Measurements from ENCODE around the gene HHATL.
"Not testable (repeated sequence)": the region's sequence is repeated elsewhere in the genome, so short reads cannot be mapped to it uniquely, and the experiment has no call there.

The HHATL gene

DNA sequence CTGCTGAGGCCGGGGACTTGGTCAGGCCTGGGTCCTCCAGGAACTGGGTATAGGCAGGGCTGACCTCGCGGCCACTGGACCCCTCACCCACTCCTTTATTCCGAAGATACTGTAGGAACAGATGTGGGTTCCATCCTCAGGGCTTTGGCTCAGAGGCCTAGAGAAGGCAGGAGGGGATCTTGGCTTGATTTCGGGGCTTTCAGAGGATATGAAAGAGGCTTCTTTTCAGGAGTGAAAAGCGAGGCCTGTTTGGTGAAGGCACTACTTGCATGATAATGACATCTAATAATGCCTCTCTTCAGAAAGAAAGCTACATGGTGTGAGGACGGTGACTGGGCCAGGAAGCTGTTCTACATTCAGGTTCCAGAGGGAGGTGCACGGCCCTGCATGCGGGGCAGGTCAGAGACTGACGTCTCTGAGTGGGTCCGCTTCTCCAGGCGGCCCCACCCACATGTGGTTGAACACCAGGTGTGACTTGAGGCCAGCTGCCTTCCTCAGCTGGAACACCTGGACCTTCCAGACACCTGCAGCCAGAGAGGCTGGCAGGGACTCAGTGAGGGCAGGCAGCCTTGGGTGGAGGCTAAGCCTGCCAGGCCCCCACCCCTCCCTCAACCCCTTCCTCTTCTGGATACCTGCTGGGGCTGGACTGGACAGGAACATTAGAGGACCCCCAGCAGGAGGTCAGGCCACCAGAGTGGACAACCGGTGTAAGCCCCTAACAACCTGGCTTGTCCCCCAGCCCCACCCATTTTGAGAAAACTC, 31.1 kb upstream of the HHATL start:
- no peak for DNase-seq

DNA sequence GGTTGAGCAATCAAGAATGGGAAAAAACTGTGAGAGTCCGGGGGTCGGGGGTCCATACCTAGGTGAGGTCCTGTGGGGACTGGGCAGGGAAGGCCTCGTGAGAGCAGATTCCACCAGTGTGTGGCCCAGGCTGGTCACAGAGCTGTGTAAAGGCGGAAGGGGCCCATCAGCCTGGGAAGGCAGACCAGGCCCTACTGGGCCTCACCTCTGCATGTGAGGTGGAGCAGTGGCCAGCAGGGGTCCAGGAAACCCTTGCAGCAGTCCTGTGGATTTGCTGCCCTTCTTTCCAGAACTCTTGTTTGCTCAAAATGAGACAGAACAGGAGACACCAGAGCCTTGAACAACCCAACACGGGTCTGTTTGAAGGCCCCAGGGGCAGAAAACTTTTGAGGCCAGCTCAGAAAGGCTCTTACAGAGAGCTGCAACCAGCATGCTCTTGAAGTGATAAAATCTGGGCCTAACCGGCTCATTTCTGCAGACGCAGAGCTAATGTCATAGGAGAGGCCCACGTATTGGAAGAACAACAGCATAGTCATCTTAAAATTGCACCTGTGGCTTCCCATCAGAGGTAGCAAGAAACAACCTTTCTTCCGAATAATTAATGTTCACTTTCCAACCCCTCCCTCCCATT, 30.3 kb upstream of the HHATL start:
- DNase-seq = no peak

DNA sequence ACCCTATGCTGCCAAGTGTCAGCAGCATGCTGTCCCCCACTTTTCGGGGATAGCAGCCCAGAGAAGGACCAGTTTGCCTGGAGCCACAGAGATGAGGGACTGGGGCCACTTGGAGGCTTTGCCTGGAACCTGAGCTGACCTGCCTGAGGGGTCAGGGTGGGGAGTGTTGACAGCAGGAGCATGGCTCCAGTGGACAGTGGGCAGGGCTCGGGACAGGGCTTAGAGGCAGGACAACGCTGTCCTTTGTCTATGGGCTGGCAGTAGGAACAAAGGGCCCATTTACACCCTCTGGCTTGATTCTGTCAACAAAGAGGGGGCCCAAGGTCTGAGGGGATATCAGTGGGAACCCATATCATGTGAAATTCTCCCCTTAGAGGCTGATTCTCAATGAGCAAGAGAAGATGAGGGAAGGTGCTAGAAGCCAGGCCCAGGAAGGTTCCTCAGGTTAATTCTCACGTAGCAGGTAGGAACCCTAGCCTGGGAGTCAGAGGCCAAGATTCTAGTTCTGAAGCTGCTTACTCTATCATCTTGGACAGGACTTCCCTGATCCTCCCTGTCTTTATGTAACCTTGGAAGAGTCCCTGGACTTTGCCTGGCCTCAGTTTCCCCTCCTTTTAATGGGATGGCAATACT, 29.7 kb upstream of the HHATL start:
- no peak for DNase-seq

DNA sequence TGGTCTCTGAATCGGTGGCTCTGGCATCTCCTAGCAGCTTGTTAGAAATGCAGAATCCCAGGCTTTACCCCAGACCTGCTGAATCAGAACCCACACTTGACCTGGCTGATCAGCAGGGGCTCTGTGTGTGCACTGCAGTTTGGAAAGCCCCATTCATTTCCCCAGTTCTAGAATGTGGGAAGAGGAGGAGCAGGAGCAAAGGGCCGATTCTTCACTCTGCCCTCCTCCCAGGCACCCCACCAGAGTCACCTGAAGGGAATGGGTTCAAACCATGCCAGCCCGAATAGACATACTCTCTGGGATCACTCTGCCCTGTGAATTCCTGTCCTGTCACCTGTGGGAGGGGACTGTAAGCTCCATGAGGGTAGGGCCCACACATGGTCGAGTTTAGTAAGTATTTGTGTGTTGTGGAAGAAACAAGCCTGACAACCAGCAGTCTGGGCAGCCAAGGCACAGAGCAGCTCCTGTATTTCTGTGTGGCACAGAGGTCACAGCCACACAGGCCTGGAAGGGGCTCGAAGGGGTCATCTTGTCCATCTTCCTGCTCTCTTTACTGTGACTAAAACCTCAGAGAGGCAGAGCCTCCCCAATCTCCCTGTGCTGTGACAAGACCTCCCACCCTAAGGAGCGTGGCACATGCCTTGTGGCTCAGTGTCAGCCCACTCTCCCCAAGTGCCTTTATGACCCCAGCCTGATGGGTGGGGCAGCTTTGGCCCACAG, 29.0 kb upstream of the HHATL start:
- DNase-seq = no peak

DNA sequence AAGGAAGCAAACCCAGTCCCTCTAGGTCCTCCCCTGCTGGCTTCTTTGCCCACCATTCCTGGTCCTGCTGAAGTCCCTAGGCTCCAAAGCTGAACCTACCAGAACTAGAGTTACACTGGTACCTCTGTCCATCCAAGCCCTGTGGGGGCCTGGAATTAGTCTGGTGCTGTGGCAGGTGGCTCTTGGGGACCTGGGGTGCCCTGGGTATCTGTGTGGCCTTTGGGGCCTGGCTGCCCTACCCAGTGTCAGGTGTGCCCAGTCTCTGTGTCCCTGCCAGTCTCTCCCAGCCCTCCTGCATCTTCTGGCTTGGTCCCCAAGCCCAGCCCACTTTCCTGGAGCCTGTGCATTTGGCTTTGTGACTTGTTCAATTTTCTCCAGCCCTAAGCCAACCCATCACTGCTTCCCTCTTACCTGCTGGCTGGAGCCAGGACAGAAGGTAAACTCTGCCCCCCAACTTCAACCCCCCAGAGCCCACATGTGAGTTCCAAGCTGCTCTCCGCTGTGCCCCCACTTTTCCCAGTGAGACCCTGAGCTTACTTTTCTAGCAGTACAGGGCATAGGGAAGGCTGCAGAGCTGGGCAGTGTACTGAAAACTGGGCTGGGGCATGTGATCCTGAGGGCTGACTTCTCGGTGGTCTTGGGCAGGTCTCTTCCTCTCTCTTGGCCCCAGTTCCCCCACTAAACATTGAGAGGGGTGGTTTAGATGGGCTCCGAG, 28.3 kb upstream of the HHATL start:
- no peak for DNase-seq

DNA sequence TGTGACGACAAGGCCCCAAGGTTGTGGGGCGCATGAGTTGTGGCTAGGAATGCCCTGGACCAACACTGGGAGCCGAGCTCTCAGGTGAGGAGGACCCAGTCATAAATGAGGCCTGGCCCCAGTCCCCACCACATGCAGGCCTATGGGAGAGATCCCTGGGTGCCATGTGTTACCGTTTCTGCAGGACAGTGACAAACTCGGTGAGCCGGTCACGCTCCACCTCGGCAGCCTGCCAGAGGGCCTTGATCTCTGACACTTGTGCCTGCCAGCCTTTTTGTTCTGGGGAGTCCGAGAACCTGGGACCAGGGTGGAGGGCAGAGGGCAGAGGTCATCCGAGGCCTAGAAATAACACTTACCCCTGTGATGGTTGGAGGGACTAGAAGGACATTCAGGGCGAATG, 27.7 kb upstream of the HHATL start:
- DNase-seq = no peak

DNA sequence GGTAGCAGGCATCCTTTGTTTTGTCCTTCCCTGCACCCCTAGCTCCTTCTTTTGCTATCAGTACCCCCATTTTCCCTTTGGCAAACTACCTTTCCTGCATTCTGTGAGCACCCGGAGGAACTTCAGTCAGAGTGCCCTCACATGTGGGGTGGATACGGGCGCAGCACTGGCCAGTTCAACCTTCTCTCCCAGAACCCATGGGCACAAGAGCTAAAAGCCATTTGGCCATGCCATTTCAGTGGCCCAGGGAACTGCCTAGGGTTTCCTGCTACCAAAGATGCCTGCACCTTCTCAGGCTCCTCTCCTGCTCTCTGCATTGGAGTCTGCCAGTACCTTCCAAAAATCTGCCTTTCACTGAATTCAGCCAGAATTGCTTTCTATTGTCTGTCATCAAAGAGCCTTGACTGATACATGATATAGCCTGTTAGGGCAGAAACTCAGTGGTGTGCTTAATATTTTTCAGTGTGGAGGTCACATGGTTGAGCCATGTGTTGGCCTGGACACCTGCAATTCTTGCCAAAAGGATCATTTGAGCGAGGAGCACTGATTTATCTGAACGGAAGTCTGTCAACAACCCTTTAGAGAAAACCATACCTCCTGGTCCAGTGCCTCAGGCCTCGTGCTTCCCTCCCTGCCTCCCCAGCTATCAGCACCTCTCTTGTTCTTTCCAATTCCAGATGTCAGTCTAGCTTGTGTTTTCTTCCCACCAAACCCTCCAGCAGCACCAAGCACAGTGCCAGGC, 27.0 kb upstream of the HHATL start:
- no peak for DNase-seq

DNA sequence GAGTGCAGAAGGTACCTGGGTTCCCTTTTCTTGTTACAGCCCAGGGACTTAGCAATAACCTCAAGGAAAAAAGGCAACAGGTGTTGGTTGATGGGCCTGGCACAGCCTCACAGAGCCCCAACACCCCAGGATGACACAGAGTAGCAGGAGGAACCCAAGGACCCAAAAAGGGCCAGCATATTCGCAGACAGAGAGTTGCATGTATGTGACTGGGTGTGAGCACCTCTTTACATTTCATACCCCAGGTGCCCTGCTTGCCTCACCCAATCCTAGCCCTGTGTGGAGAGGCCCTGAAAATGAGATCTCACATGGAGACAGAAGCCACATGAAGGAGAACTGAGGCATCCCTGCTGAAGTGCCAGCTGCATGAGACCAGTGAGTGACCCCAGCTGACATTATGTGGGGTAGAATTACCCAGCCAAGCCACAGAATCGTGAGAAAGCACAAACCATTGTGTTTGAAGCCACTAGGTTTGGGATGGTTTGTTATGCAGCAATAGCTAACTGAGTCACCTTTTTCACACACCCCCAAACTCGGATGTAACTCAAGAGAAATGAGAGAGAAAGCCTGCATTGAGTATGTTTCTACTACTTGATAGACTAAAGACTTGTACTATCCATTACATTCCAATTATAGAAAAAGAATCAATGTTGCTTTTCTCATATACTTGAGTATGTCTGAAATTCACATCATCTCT, 26.2 kb upstream of the HHATL start:
- no peak for DNase-seq

DNA sequence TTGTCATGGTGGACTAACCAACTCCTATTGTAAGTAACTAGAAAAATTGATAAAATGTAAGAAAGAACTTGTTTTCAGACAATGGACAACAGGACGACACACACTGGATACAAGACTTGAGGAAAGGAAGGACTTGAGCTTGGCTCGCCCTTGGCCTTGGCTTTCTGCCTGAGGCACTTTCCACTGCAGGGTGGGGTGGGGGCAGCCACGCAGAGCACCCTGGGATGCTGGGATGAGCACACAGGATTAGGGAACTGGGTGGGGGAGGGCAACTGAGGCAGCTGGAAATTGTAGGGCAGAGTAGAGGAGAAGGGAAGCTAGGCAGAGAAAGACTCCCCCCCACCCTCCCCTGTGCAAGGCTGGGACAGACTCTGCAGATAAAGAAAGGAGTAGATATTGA, 25.5 kb upstream of the HHATL start:
- no peak for DNase-seq

DNA sequence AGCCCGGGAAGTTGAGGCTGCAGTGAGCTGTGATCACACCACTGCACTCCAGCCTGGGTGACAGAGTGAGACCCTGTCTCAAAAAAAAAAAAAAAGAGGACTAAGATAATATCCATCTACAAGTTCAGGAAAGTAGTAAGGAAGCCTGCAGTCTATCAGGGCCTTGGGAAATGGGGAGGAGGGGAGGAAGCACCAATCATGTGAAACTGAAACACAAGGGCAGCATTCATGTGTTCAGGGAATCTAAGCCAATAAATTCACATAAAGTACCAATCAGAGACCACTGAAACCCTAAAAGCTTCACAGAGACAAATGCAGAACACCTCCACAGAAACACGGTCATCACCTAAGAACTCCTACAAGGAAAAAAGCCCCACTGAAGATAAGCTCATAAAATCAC, 22.9 kb upstream of the HHATL start:
- no peak for DNase-seq

DNA sequence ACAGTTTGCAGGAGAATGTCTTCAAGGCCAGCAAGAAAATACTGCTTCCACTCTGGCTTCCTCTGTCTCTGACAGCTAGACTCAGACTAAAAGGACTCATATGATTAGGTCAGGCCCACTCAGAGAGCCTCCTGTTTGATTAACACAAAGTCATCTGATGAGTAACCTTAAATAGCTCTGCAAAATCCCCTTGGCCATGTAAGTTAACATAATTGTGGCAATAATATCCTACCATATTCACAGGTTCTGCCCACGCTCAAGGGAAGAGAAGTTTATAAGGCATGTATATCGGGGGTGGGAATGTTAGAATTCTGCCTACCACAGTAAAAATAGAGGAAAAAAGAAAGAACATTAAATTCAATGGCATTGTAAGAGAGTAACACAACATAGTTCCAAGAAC, 20.6 kb upstream of the HHATL start:
- DNase-seq = no peak

DNA sequence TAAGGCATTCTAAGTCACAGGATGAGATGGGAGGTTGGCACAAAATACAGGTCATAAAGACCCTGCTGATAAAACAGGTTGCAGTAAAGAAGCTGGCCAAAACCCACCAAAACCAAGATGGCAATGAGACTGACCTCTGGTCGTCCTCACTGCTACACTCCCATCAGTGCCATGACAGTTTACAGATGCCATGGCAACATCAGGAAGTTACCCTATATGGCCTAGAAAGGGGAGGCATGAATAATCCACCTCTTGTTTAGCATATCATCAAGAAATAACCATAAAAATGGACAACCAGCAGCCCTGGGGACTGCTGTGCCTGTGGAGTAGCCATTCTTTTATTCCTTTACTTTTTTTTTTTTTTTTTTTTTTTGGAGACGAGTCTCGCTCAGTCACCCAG, 19.8 kb upstream of the HHATL start:
- not testable (repeated sequence) for DNase-seq

DNA sequence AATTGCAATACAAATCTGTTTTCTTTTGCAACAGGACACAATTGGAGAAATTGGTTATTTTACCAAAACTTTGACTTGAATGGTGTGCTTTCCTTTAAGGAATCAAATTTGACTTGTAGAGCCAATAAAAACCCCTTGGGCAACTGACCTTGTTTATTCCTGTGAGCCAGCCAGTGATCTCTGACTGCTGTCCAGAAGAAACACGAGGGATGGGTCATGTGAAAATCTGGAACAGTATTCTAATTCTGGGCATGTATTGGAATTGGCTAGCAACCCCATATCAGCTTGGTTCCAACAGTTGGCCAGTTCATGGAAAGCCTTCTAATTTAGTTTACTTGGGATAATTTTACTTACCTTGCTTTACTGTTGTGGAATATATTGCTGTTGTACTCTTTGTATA, 19.1 kb upstream of the HHATL start:
- DNase-seq = no peak

DNA sequence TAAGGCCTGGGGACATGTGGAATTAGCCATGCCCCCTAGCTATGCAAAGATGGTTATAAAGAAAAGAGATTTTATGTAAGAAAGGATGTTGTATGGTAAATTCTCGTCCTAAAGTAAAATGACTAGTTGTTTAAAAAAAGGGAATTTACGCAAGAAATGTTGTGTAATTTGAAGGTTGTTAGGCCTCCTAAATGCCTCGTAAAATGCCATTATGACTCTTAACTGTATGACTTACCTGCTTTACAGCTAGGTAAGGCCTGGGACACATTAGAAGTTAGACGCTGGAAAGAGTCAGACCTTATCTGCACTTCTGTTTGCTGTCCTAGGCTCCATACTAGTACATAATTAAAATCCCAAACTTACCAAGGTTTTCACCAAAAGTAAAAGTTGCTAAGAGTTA, 17.5 kb upstream of the HHATL start:
- DNase-seq = no peak

DNA sequence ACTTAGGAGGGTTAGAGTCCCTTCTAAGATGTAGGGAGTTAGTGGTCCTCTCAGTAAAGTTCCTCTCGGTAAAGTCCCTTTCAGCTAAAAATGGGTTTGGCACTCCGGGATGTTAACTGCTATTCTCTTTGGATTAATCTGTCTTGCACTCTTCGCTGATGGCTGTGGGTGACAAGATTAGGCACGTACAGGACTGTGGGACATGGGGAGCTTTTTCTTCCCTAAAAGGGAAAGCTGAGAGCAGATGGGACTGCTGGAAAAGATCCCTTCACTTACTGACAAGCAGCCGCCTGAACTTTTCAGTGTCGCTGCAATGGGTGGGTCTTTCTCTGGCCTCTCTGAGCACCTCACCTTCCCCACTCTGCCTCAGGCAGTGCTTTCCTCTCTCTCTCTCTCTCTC, 16.4 kb upstream of the HHATL start:
- DNase-seq = no peak

DNA sequence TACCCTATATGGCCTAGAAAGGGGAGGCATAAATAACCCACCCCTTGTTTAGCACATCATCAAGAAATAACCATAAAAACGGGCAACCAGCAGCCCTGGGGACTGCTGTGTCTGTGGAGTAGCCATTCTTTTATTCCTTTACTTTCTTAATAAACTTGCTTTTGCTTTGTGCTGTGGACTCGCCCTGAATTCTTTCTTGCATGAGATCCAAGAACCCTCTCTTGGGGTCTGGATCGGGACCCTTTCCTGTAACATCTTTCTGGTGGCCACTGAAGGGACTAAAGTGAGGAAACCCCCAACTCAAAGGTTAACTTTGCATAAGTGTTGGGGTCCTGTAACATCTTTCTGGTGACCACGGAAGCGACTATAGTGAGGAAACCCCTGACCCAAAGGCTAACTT, 15.7 kb upstream of the HHATL start:
- no peak for DNase-seq

DNA sequence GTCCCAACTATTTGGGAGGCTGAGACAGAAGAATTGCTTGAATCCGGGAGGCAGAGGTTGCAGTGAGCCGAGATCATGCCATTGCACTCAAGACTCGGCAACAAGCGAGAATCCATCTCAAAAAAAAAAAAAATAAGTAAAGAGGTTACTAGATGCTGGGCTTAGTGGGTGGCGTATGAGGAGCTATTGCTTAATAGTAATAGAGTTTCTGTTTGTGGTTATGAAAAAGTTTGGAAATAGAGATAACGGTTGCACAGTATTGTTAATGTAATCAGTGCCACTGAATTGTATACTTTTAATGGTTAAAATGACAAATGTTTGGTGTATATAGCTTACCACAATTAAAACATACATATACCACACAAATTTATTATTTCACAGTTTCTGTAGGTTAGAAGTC, 14.7 kb upstream of the HHATL start:
- no peak for DNase-seq

DNA sequence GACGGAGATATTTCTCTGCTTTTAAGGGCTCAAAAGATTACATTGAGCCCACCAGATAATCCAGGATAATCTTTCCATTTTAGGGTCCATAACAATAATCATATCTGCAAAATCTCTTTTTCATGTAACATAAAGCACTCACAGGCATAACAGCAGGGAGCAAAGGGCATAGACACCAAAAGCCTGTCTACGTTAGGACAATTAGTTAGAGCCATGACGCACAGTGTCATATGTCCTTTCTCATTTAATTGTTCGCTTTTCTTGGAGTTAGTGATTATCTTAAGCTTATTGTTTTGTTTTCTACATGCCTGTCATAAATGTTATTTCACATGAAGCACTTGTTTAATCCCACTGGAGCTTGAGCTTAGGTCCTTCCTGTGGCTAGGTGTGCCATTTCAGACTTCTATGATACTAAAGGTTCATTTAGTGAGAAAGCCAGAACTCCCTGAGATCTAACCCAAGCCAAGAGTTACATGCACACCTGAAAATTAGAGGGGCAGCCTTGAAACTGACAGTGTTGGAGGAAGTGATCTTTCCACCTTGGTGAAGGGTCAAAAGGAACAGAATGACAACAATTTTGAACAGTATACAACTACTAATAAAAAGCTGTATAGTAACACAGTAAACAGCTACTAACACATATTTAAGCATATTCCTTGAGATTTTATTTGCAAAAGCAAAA, 11.7 kb upstream of the HHATL start:
- DNase-seq = no peak

DNA sequence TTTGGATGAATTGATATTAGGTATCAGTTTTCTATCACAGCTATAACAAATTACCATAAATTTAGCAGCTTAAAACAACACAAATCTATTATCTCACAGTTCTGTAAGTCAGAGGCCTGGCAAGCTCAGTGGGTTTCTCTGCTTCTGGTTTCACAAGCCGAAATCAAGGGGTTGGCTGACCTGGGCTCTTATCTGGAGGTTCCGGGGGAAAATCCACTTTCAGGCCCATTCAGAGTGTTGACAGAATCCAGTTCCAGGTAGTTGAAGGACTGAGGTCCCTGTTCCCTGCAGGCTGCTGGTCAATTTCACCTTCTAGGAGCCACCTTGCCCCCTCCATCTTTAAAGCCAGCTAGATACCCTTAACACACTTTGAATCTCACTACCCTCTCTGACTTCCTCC, 11.1 kb upstream of the HHATL start:
- no peak for DNase-seq

DNA sequence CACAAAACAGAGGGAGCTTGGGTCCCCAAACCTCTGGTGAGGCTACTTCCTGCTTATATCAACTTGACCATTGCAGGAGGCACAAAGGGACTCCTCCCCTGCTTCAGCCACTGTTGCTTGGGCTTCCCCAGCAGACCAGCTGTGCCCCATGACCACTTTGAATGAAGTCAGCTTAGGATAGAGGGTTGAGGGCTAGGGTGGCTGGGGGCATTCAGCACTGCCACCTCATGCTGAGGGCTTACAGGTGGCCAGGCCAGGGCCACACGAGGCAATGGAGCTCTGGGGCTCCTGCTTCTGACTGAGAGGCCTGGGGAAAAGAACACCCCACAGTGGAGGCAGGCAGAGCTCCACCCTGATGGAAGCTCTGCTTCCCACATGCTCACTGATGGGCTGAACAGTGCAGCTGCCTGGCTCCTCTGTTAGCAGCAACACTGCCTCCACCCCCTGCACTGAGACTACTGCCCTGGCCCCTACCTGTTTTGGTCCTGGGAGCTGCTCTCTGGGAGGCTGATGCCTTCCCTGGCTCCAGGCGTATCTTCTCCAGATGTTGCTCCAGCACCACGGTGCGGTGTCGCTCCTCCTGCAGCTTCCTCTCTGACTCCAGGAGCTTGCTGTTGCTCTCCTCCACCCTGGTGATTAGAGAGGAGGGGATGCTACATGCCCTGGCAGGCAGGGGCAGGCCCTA, 10.2 kb upstream of the HHATL start:
- DNase-seq = no peak

DNA sequence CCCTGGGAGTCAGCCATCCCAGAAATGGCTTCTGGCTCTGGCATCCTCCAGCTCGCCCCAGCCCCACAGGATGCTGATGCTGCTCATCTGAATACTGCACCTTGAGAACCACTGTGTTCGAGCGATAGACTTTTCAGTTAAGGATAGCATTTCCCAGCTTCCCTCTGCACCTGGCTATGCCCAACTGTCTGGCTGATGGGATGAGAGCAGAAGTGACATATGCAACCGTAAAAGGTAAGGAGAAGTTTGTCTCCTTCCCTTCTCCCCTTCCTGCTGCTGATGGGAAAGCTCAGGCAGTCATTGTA, 9.7 kb upstream of the HHATL start:
- DNase-seq = no peak
